ENCODE results near the gene MYO3B. TPM values are rescaled to one million over a fixed set of nuclear protein-coding genes. Genes with fewer than 3 reads are reported as not detected.

MYO3B gene
- total RNA-seq, 2 experiments from 2014 or later, result not detected

GRCh38 chr2:170354855-170355780, 177.2 kb downstream of the MYO3B start:
- CTCF ChIA-PET (ENCODE audit: unreplicated experiment), result no interaction called here
- Histone ChIP-seq H3K27ac (ENCODE audit: low read depth, low read length, poor library complexity, severe bottlenecking) (peak overlapping the region; percentile 46), H3K4me1 (ENCODE audit: insufficient read depth, low read length, poor library complexity, severe bottlenecking) (peaks cover 54% of the 10 kb centered on the region), H4K20me1 (ENCODE audit: insufficient read depth, low read length) (no peaks in the 10 kb centered on the region), H3K79me2 (ENCODE audit: insufficient read depth, low read depth, low read length) (no peaks in the 10 kb centered on the region), H3K4me2 (ENCODE audit: low read length) (peak overlapping the region; percentile 58), H3K9me2 (ENCODE audit: insufficient read depth, low read length) (no peaks in the 10 kb centered on the region), H3K4me3 (ENCODE audit: low read depth, low read length, poor library complexity, severe bottlenecking) (no peak overlapping the region), H3K36me3 (ENCODE audit: insufficient read depth, low read length) (no peaks in the 10 kb centered on the region), H3K9me3 (ENCODE audit: low read length) (no peaks in the 10 kb centered on the region), H2AFZ (ENCODE audit: low read length) (peak overlapping the region; percentile 56)
- peak; percentile 51 for DNase-seq (ENCODE audit: low spot score)
- POLR2A ChIA-PET, result interaction anchor here (0.6 to 1.8 kb wide), 7 partner anchors 10 to 1197 kb away, joined by 3 to 8 read pairs (median 3); no protein-coding TSS in a partner anchor
- TF ChIP-seq EZH2phosphoT487 (IDR thresholded peaks at IDR 0.05; ENCODE audit: borderline replicate concordance, low read depth, low read length) (no peak), CTCF (conservative IDR thresholded peaks at IDR 0.05; ENCODE audit: low read length) (no peak)
- no TSS peak for BruUV-seq (replicated peaks)
- intact Hi-C loops (cut with micrococcal nuclease; ENCODE audit: unreplicated experiment), result no loop called here

GRCh38 chr2:170359466-170359865, 181.5 kb downstream of the MYO3B start:
- ChIA-PET CTCF (ENCODE audit: unreplicated experiment) (no interaction called here), POLR2A (interaction anchor here (0.7 to 1.4 kb wide), 3 partner anchors 15 to 34 kb away, joined by 3 to 8 read pairs (median 4); no protein-coding TSS in a partner anchor)
- H3K79me2 ChIP-seq (ENCODE audit: insufficient read depth, low read depth, low read length), result no peaks in the 10 kb centered on the region
- H3K9me3 ChIP-seq (ENCODE audit: low read length), result no peaks in the 10 kb centered on the region
- H4K20me1 ChIP-seq (ENCODE audit: insufficient read depth, low read length), result no peaks in the 10 kb centered on the region
- H2AFZ ChIP-seq (ENCODE audit: low read length), result no peak overlapping the region
- no peaks in the 10 kb centered on the region for H3K36me3 ChIP-seq (ENCODE audit: insufficient read depth, low read length)
- intact Hi-C loops (cut with micrococcal nuclease; ENCODE audit: unreplicated experiment), result no loop called here
- no peak for DNase-seq (ENCODE audit: low spot score)
- peaks cover 11% of the 10 kb centered on the region for H3K4me1 ChIP-seq (ENCODE audit: insufficient read depth, low read length, poor library complexity, severe bottlenecking)
- no peak overlapping the region for H3K4me3 ChIP-seq (ENCODE audit: low read depth, low read length, poor library complexity, severe bottlenecking)
- no peak for TF ChIP-seq CTCF (conservative IDR thresholded peaks at IDR 0.05; ENCODE audit: low read length)
- no peak for TF ChIP-seq EZH2phosphoT487 (IDR thresholded peaks at IDR 0.05; ENCODE audit: borderline replicate concordance, low read depth, low read length)
- BruUV-seq (replicated peaks), result no TSS peak
- no peak overlapping the region for H3K4me2 ChIP-seq (ENCODE audit: low read length)
- no peaks in the 10 kb centered on the region for H3K9me2 ChIP-seq (ENCODE audit: insufficient read depth, low read length)
- H3K27ac ChIP-seq (ENCODE audit: low read depth, low read length, poor library complexity, severe bottlenecking), result no peak overlapping the region
